Gastrocnemius medialis (tissue), 4 donors: ENCODE data around the gene BCAT1.

Source experiments
- POLR2A ChIP-seq, 2 donors: fragments of 450-650 bp; IDR thresholded peaks; one replicate each; pipeline ENCODE4 v1.6.1; 2017; ENCODE audit warnings: antibody characterized with exemption in 2 of 2, mild to moderate bottlenecking in 2 of 2, moderate library complexity in 2 of 2
- TF ChIP-seq, protein P1 (sequence below), 5 experiments: fragments of 450-650 bp in 3 of 5; fragments of 200-600 bp in 2 of 5; sonication (generic) in 2 of 5; IDR thresholded peaks in 4 of 5; conservative IDR thresholded peaks in 1 of 5; 1 replicate in 4 of 5; 2 replicates in 1 of 5; pipeline ENCODE4 v1.5.1; 2016 to 2019; ENCODE audit warnings: antibody characterized with exemption in 5 of 5, mild to moderate bottlenecking in 3 of 5, moderate library complexity in 3 of 5

DNA sequence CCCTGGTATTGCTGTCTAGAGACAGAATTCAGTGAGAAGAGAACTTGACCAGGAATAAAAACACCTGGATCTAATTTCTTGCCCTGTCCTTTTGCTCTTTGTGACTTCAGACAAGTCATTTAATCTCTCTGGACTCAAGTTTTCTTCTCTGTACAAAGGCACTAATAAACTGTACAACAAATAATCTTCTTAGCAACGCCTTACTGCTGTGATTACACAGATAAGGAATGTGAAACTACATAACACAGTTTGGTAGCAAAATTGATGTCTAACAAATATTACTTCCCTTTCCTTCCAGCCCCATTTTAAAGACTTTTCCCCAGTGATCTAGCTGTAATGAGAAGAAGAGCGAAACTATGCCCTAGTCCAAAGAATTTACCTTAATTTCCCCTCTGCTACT lies 69.3 kb downstream of the BCAT1 start:
- TF ChIP-seq, protein P1, sequence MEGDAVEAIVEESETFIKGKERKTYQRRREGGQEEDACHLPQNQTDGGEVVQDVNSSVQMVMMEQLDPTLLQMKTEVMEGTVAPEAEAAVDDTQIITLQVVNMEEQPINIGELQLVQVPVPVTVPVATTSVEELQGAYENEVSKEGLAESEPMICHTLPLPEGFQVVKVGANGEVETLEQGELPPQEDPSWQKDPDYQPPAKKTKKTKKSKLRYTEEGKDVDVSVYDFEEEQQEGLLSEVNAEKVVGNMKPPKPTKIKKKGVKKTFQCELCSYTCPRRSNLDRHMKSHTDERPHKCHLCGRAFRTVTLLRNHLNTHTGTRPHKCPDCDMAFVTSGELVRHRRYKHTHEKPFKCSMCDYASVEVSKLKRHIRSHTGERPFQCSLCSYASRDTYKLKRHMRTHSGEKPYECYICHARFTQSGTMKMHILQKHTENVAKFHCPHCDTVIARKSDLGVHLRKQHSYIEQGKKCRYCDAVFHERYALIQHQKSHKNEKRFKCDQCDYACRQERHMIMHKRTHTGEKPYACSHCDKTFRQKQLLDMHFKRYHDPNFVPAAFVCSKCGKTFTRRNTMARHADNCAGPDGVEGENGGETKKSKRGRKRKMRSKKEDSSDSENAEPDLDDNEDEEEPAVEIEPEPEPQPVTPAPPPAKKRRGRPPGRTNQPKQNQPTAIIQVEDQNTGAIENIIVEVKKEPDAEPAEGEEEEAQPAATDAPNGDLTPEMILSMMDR (IDR thresholded peaks at IDR 0.05 in 4 of 5, conservative IDR thresholded peaks at IDR 0.05 in 1 of 5): no peak
- no peak for TF ChIP-seq POLR2A (IDR thresholded peaks at IDR 0.05)
